H4 (cell line): ENCODE data around the gene SLC22A14. TPM values are rescaled to one million over a fixed set of nuclear protein-coding genes. Genes with fewer than 3 reads are reported as not detected.
"Not testable (repeated sequence)": the region's sequence is repeated elsewhere in the genome, so short reads cannot be mapped to it uniquely, and the experiment has no call there.

ENCODE experiments used
- DNase-seq: peaks from one replicate; pipeline ENCODE4 v3.0.0-alpha.2; 2015; ENCODE audit warnings: low spot score
- total RNA-seq: library from RNA; depleted of rRNA; stranded (reverse); fragments of >200 nt; shearing (Covaris generic); gene quantifications from 2 replicates; pipeline ENCODE4 v1.2.3, GENCODE V29; 2014

SLC22A14 gene
- total RNA-seq, 1 experiment from 2014 or later = not detected

DNA sequence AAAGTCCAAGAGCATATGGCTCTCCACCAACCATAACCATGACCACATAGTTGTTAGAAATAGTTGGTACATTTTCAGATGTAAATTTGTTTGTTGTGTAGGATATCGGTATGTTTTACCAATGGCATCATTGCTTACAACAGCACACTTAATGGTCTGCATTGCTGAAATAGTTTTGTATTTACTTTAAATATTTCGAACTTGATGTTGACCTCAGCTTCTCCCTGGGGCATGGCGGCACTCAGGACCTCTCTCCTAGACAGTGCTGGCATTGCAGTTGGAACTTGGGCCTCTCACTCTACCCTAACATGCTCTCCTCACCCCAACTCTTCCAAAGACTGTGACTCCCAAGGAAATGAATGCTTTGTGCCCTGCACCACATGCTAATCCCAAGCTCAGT, 11.5 kb upstream of the SLC22A14 start:
- DNase-seq = no peak

- DNase-seq = no peak
These were observed 10.5 kb upstream of the SLC22A14 start for GRCh38 chr3:38271553-38271952.

DNA sequence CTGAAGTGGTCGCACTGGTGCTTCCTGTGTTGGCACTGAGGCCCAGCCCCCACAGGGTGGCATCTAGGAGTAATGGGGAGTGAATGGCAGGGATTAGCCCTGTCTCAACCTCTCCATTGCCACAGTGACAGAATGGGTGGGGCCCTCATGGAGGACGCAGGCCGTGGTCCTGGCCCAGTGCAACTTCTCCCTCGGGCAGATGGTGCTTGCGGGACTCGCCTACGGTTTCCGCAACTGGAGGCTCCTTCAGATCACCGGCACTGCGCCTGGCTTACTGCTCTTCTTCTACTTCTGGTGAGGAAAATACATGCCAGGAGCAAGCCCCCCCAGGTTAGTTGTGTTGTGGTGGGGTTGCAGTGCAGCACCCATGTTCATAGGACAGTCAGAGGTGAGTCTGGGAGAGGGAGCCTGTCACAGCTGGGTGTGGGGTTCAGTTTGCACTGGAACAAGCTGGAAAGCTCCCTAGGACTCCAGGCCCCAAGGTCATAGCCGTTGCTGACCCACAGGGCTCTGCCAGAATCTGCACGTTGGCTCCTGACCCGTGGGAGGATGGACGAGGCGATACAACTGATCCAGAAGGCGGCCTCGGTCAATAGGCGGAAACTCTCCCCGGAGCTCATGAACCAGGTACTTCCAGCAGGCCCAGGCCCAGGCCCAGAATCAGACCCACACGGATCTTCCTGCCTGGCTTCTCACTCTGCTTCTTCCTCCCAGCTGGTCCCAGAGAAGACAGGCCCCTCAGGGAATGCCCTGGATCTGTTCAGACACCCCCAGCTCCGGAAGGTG, 7.0 kb upstream of the SLC22A14 start:
- no peak for DNase-seq

GRCh38 chr3:38275658-38276057, 6.4 kb upstream of the SLC22A14 start:
- no peak for DNase-seq

GRCh38 chr3:38276081-38276916, 5.8 kb upstream of the SLC22A14 start:
- DNase-seq = no peak

DNA sequence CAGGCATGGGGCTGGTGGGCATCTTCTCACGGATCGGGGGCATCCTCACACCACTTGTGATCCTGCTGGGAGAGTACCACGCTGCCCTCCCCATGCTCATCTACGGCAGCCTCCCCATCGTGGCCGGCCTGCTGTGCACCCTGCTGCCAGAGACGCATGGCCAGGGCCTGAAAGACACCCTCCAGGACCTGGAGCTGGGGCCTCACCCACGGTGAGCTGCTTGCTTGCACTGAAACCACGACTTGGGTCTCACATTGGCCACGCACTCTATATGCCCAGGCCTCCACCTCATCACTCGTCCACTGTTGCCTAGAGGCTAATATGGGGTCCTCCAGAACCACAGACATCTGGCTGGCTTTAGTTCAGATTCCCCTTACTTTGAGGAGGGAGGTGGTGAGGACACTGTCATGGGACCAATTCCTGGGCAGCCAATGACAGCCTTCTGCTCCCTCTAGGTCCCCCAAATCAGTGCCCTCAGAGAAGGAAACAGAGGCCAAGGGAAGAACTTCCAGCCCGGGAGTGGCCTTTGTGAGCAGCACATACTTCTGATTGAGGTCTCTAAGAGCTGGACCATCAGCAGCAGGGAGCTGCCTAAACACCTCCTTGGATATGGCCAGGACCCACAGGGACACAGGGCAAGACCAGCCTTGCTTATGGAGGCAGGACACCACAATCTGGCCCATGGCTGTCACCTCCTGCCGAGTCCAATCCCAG, 5.0 kb upstream of the SLC22A14 start:
- DNase-seq = no peak

- no peak for DNase-seq
These were observed 3.3 kb upstream of the SLC22A14 start for GRCh38 chr3:38278841-38279240.

- DNase-seq = no peak
These were observed 2.0 kb downstream of the SLC22A14 start for GRCh38 chr3:38283810-38284755.

DNA sequence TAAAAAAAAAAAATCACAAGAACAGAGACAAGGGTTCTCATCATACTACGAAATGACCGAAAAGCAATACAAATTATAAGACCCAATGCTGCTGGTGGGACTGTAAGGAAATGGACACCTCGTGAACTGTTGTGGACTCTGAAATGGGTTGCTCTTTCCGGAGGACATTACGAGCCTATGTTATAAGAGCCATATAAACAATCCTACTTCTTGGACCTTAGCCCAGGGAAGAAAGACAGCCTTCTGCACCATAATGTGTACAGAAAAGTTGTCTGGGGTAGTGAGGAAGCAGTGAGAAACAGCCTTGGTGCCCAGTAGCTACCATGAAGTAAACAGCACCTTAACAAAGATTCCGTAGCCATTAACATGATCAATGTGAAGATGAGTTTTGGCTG, 2.7 kb downstream of the SLC22A14 start:
- DNase-seq = no peak

GRCh38 chr3:38289286-38290217, 7.5 kb downstream of the SLC22A14 start:
- not testable (repeated sequence) for DNase-seq

- not testable (repeated sequence) for DNase-seq
These were observed 15.0 kb downstream of the SLC22A14 start for GRCh38 chr3:38297053-38297452.

DNA sequence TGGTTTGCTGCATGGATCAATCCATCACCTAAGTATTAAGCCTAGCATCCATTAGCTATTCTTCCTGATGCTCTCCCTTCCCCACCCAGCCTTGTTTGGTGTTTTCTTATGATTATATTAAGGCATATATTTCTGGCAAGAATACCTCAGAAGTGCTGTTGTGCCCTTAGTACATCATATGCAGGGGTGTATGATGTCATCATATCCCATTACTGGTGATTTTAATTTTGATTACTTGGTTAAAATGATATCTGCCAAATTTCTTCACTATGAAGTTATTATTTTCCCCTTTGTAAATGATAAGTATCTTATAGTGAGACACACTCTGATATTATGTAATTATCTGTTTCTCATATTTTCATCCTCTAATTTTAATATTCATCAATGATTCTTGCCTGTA, 15.4 kb downstream of the SLC22A14 start:
- DNase-seq = no peak

DNA sequence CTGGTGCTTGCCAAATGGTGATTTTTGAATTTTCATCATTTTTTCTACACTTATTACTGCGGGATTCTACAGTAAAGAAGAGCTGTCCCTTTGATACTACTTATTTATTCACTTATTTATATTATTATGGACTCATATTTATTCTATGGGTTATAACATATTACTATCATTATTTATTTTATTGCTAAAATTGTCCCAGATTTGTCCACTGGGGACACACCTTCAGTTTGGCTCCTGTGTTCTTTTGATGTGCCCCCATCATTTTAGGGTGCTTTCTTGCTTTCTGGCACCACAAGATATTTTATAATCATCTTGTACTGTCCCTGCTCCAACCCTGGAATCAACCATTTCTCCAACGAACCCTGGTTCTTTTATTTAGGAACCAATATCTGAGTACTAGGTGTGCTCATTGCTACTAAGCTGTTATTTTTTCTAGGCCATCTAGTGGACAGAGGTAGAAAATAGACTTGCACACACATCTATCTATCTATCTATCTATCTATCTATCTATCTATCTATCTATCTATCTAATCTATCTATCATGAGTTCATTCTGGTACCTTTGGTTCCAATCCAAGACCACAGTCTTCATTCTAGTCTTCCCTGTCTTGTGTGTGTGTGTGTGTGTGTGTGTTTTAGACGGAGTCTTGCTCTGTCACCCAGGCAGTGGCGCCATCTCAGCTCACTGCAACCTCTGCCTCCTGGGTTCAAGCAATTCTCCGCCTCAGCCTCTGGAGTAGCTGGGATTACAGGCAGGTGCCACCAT, 16.0 kb downstream of the SLC22A14 start:
- no peak for DNase-seq

DNA sequence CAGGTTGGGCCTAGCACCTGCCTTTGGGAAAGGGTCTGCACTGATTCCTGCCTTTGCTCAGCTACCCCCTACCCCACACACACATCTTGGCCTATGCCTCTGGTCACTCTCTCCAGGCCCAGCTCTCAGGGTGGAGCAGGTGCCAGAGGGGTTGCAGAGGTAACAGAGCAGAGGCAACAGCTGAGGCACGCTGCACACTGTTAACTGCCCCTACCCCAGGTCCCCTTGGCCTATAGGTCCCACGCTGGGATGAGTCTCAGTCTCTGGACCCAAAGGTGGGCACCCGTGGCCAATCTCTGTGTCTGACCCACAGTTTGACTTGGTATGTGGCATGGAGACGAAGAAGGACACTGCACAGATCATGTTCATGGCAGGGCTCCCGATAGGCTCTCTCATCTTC, 24.8 kb downstream of the SLC22A14 start:
- DNase-seq = no peak

GRCh38 chr3:38307599-38307998, 25.5 kb downstream of the SLC22A14 start:
- no peak for DNase-seq

DNA sequence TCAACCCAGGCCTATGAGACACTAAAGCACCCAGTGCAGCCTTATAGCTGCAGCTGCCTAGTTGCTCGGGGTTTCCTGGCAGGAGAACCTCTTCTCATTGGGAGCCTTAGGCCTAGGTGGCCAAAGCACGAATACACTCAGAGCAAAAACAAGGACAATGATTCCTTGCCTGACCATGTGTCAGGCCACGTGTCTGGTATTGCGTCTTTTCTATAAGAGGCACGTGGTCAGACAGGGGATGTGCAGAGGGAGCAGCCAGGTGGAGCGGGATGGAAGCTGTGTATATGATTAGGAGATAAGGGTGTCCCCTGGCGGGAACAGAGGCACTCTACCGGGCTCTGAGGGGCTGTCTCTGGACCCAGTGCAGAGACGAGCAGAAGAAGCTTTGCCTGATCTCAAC, 26.4 kb downstream of the SLC22A14 start:
- no peak for DNase-seq

GRCh38 chr3:38311476-38311875, 29.4 kb downstream of the SLC22A14 start:
- no peak for DNase-seq

DNA sequence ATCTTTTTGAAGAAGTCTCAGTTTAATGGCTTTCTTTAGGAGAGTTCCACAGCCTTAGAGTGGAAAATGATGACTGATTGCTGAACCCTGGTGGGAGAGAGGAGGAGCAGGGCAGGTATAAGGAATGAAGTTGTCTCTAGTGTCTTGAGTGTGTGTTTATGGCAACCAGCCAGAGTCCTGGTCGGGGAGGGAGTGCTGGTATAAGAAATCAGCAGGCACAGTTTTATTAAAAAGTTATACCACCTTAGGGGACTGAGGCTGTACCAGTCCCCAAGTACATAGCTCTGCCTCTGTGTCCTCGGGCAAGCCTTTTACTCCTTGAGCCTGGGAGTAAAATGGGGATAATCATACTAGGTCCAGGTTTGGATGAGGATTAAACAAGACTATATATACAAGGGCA, 29.8 kb downstream of the SLC22A14 start:
- DNase-seq = no peak

DNA sequence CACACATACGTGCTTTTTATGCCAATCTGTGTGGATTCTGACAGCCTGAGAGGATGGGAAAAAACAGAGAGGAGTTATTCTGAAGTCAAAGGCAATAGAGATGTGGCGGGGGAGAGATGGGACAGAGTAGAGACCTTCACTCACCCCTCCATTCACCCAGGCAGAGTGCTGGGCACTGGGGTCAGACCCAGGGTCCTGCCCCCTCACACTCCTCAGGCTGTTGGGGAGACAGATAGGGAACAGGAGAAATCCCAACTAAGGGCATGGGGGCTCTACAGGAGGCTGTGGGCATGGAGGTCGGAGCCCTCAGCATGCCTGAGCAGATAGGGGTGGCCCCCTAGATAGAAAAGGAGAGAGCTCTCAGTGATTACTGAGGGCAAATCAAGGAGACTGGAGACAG, 30.3 kb downstream of the SLC22A14 start:
- DNase-seq = no peak
